GM20000 (cell line): ENCODE measurements around the gene ZNF506.
"Not testable (repeated sequence)": the region's sequence is repeated elsewhere in the genome, so short reads cannot be mapped to it uniquely, and the experiment has no call there.

Experiments
- DNase-seq: peaks from one replicate; pipeline ENCODE4 v3.0.0; 2012; ENCODE audit warnings: low spot score
- CTCF ChIP-seq: IDR thresholded peaks from 2 replicates; pipeline ENCODE4 v1.5.1; 2012; ENCODE audit warnings: mild to moderate bottlenecking, control low read depth; ENCODE audit errors: extremely low read depth, missing control alignments

The ZNF506 gene

GRCh38 chr19:19805480-19805879 is 16.1 kb downstream of the ZNF506 start:
- TF ChIP-seq CTCF = no peak
- no peak for DNase-seq

DNA sequence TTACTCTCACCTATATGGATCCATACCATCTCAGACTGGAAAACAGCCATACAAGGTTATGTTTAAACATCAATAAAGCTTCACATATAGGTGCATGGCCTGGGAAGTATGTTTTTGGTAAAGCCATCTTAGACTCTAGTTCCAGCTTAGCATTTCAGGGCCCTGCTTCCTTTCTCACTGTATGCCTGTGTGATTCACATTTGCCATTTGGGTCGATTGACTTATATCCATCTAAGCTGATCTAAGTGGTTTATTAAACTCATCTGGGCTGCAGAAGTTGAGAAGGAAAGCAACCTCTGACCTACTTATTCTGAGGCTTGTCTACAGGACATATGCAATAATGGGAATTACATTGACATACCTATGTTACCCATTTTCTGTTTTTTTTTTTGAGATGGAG is 33.5 kb downstream of the ZNF506 start:
- TF ChIP-seq CTCF = no peak
- DNase-seq = no peak

GRCh38 chr19:19785476-19785875 is 36.1 kb downstream of the ZNF506 start:
- DNase-seq = not testable (repeated sequence)

- DNase-seq = no peak
- no peak for TF ChIP-seq CTCF
These were observed 38.8 kb downstream of the ZNF506 start for GRCh38 chr19:19782783-19783182.

- not testable (repeated sequence) for DNase-seq
These were observed 39.8 kb downstream of the ZNF506 start for GRCh38 chr19:19781791-19782190.

- DNase-seq = no peak
- no peak for TF ChIP-seq CTCF
These were observed 42.9 kb downstream of the ZNF506 start for GRCh38 chr19:19778666-19779065.

DNA sequence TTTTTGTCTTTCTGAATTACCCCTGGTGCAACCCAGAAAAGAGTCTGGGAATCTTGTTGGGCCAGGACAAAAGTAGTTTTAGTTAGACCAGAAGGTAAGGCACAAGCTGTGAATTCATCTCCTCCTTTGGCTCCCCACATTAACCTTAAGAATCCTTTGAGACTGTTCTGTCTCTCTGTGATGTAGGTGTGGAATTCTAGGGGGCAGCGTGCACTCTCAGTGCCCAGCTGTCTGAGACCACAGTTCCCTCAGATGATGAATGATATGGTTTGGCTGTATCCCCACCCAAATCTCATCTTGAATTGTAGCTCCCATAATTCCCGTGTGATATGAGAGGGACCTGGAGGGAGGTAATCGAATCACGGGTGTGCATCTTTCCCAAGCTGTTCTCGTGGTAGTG is 43.9 kb downstream of the ZNF506 start:
- TF ChIP-seq CTCF = no peak
- DNase-seq = no peak

GRCh38 chr19:19776206-19777008 is 45.1 kb downstream of the ZNF506 start:
- peak; percentile 91 for DNase-seq
- no peak for TF ChIP-seq CTCF
